Stimulated activated CD4-positive, alpha-beta T cell treated with anti-CD3 and anti-CD28 coated beads, Interleukin-4, amount 100 ng/mL, for 48 hours (primary cell): ENCODE data around the gene SLCO2A1.
A peak's percentile ranks its signal among the peaks of the same experiment; 100 is the strongest.

Experiments
- DNase-seq, 2 donors: peaks; one replicate each; pipeline ENCODE4 v3.0.0-alpha.2; 2020; ENCODE audit warnings: low read depth in 2 of 2

SLCO2A1 gene

GRCh38 chr3:133884054-133884886, 145.5 kb downstream of the SLCO2A1 start:
- DNase-seq = no peak

DNA sequence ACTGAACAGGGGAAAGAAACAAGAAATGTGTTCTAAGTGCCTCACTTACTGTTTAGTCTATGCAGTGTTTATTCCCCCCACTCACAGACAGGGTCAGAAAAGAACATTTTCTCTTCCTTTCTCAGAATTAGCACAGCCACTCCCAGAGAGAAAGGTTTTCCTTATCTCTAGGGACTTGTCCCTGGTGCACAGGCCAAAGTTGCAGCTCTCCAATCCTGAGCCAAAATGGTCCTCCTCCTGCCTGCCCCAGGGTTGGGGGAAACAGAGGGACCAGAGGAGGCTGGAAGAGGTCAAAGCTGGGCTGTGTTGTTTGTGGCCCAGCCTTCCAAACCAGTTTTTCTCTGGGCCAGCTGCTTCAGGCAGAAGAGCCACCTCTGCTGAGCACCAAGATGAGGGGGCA, 146.1 kb downstream of the SLCO2A1 start:
- no peak for DNase-seq

GRCh38 chr3:133882986-133883586, 146.6 kb downstream of the SLCO2A1 start:
- DNase-seq = no peak

DNA sequence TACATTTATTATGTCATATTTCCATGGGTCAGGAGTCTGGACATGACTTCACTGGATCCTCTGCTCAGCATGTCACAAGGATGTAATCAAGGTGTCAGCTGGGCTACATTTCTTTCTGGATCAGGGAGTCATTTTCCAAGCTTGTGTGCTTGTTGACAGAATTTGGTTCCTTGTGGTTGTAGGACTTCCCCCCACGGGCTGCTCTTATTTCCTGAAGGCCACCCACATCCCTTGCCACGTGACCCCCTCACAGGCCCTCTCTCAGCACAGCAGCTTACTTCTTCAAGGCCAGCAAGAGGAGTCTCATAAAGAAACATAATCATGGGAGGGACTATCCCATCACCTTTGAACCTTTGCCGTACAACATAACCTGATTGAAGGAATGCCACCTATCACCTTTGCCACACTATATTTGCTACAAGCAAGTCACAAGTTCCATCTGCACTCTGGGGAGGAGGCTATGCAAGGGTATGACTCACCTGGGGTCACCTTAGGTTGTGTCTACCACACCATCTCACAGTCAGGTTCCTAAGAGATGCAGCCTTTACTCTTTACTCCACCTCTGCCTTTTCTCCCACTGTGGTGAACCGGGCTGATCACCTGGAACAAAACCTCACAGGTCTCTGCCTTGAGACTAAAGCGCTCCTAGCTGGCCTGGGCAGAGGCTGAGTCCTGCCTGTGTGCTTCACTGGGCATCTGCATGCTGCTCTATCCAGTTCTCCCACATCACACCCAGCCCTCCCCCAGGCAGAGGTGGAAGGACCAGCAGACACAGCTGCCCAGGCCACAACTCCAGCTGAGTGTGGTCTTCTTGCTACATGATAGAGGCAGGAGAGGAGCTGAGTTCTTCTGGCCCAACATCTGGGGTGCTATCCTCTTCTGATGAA, 147.5 kb downstream of the SLCO2A1 start:
- no peak for DNase-seq

DNA sequence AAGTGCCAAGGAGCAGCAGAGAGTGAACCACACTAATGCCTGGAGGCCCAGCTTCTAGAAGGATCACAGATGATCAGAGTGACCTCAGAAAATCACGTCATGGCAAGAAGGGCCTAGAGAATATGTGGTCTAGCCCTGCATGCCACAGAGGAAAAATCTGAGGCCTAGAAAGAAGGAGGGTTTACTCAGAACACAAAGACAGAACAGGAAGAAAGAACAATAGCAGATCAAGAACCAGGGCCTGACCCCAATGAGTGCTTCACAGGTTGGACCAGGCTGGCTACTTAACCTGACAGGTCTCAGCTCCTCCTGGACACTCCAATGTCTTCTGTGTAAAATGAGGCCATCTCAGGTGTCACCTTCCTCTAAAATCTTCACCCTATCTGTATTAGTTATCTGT, 148.2 kb downstream of the SLCO2A1 start:
- DNase-seq = no peak

DNA sequence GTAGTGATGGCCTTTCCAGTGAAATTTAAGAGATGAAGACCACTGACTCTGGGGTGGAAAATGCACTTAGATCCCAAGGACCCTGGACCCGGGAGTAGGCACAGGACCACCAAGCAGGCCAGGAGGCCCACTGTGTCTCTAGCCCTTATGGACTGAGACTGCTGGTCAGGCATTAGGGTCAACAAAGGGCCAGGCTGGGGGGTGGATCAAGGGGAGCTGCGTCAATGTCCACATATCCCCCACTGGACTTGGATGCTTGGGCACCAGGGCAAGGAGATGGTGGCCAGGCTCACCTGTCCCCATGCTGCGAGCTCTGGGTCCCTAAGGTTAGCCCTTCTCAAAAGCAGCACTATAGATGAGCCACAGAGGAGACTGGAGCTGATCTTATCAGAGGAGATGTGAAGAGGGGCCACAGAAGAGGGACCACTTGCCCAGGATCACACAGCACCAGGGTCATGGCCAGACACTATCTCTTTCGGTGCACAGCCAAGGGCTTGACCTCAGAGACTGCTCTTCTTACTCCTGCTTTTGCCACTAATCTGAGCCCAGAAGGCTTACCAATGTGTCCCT, 148.8 kb downstream of the SLCO2A1 start:
- DNase-seq = no peak

- peak in 1 of 2 donors; percentile 8 for DNase-seq
Observed at GRCh38 chr3:133880287-133880686, 149.4 kb downstream of the SLCO2A1 start.

DNA sequence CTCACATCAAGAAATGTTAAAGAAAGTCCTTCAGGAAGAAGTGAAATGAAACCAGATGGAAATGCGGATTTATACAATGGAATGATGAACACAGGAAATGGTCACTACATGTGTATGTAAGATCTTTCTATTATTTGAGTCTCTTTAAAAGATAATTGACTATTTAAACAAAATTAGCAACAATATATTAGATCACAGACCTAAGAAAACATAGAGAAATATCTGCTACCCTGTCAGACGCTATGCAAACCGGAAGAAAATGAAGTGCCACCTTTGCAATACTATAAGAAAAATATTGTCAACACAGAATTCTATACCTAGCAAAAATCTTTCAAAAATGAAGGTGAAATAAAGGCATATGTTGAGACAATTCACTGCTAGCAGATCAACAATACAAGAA, 151.2 kb downstream of the SLCO2A1 start:
- no peak for DNase-seq
